Neural progenitor cell (in vitro differentiated cells): ENCODE measurements around the gene TDRD6. TPM values are rescaled to one million over a fixed set of nuclear protein-coding genes. Genes with fewer than 3 reads are reported as not detected.
A peak's percentile ranks its signal among the peaks of the same experiment; 100 is the strongest.

Experiments
- DNase-seq: peaks from one replicate; pipeline ENCODE4 v3.0.0-alpha.2; 2016; ENCODE audit warnings: low spot score
- H2AFZ ChIP-seq: fragments of 200-600 bp; sonication (generic); replicated peaks from 2 replicates; pipeline ENCODE4 v1.6.1; 2016; ENCODE audit warnings: antibody characterized with exemption
- H3F3A ChIP-seq: fragments of 200-600 bp; sonication (generic); 2 replicates; pipeline ENCODE4 v1.6.1; 2016; ENCODE audit warnings: antibody characterized with exemption, low read depth
- H3K27ac ChIP-seq: fragments of 200-600 bp; sonication (generic); 2 replicates; pipeline ENCODE4 v1.5.1; 2016; ENCODE audit warnings: mild to moderate bottlenecking
- H3K27me3 ChIP-seq: fragments of 200-600 bp; sonication (generic); 2 replicates; pipeline ENCODE4 v1.6.1; 2016; ENCODE audit warnings: mild to moderate bottlenecking, moderate library complexity
- H3K36me3 ChIP-seq: fragments of 200-600 bp; sonication (generic); 2 replicates; pipeline ENCODE4 v1.5.1; 2016
- H3K4me1 ChIP-seq: fragments of 200-600 bp; sonication (generic); 2 replicates; pipeline ENCODE4 v1.6.1; 2016; ENCODE audit warnings: mixed run types
- H3K4me2 ChIP-seq: fragments of 200-600 bp; sonication (generic); 2 replicates; pipeline ENCODE4 v1.6.1; 2016
- H3K4me3 ChIP-seq: fragments of 200-600 bp; sonication (generic); 2 replicates; pipeline ENCODE4 v1.5.1; 2016
- H3K79me2 ChIP-seq: fragments of 200-600 bp; sonication (generic); 2 replicates; pipeline ENCODE4 v1.6.1; 2016; ENCODE audit warnings: low read depth
- H3K9ac ChIP-seq: fragments of 200-600 bp; sonication (generic); 2 replicates; pipeline ENCODE4 v1.6.1; 2016
- H3K9me3 ChIP-seq: fragments of 200-600 bp; sonication (generic); 2 replicates; pipeline ENCODE4 v1.5.1; 2016; ENCODE audit warnings: low read depth
- H4K20me1 ChIP-seq: fragments of 200-600 bp; sonication (generic); 2 replicates; pipeline ENCODE4 v1.6.1; 2016; ENCODE audit warnings: low read depth
- H3K27ac Mint-ChIP-seq: 3 replicates; pipeline ENCODE4 v1.8.0; 2021; ENCODE audit warnings: mixed read lengths
- H3K27me3 Mint-ChIP-seq: 2 replicates; pipeline ENCODE4 v1.8.0; 2022; ENCODE audit warnings: low read depth, mild to moderate bottlenecking, inconsistent platforms, moderate library complexity, mixed read lengths; ENCODE audit not compliant: insufficient read depth
- H3K36me3 Mint-ChIP-seq: 3 replicates; pipeline ENCODE4 v1.8.0; 2021; ENCODE audit warnings: mixed read lengths
- H3K4me1 Mint-ChIP-seq: 3 replicates; pipeline ENCODE4 v1.8.0; 2021; ENCODE audit warnings: mixed read lengths
- H3K4me3 Mint-ChIP-seq: 3 replicates; pipeline ENCODE4 v1.8.0; 2021; ENCODE audit warnings: mild to moderate bottlenecking, moderate library complexity, mixed read lengths
- H3K9me3 Mint-ChIP-seq: 3 replicates; pipeline ENCODE4 v1.8.0; 2020; ENCODE audit warnings: mixed read lengths
- CTCF ChIP-seq: fragments of 200-600 bp; sonication (generic); IDR thresholded peaks from 2 replicates; pipeline ENCODE4 v1.5.1; 2017; ENCODE audit warnings: antibody characterized with exemption, mild to moderate bottlenecking
- EZH2 ChIP-seq: fragments of 200-600 bp; sonication (generic); IDR thresholded peaks from 2 replicates; pipeline ENCODE4 v1.6.1; 2017; ENCODE audit warnings: antibody characterized with exemption, mild to moderate bottlenecking, moderate library complexity
- EZH2phosphoT487 ChIP-seq: fragments of 200-600 bp; sonication (generic); IDR thresholded peaks from 2 replicates; pipeline ENCODE4 v1.6.1; 2017; ENCODE audit warnings: antibody characterized with exemption
- total RNA-seq: library from RNA; depleted of rRNA; stranded (reverse); fragments of >200 nt; gene quantifications from 2 replicates; pipeline ENCODE4 v1.2.3, GENCODE V29; 2015; ENCODE audit warnings: low replicate concordance

TDRD6 gene
- total RNA-seq, 1 donor from 2014 or later: 0.09 TPM

DNA sequence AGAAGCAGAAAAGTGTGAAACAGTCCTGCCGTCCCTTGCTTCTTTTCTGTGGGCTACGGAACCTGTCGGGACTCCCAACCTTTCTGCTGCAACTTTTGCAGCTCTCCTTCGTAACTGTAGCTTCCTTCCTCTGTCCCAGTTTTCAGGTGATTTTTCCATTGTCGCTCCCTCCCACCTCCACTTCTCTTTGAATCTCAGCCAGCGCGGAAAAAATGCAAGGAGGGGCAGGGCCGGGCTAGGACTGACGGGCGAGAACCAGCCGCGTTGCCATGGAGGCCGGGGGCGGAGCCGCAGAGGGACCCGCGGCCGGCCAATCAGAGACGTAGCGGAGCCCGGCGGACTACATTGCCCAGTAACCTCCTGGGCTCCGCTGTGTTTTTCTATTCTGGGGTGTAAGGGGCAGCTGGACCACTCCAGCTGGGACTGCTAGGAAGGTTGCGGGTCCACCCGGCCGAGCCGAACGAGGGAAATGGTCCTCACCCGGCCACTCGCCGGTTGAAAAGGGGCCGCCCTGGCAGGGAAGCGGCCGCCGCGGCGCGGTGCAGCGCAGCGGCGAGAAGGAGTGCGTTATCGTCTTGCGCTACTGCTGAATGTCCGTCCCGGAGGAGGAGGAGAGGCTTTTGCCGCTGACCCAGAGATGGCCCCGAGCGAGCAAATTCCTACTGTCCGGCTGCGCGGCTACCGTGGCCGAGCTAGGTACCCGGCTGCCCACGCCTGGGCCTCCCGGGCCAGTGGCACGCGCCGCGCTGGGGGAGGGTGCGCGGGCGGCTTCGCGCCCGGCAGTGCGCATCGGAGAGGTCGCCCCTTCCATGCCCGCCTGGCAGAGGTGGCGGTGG, 34.9 kb upstream of the TDRD6 start, which contains the start of the genes CYP39A1 and SLC25A27:
Gene CYP39A1, minus strand, starts transcription at position 216 of the 836 bp plus-strand sequence. CDS start 236 bp downstream, outside the sequence.
Gene SLC25A27, plus strand, starts transcription at position 373 of the 836 bp plus-strand sequence. Its CDS starts 218 bp downstream, at position 591.
- Histone ChIP-seq H3K9me3 (no peaks in the 10 kb centered on the region), H3K79me2 (peaks cover 14% of the 10 kb centered on the region), H3K27me3 (peaks cover 18% of the 10 kb centered on the region), H3F3A (no peaks in the 10 kb centered on the region), H2AFZ (peak within 1 kb of the TSS; percentile 98), H3K9ac (peak within 1 kb of the TSS; percentile 29), H3K4me1 (peaks cover 22% of the 10 kb centered on the region), H3K4me3 (peak within 1 kb of the TSS; percentile 85), H4K20me1 (peaks cover 11% of the 10 kb centered on the region), H3K4me2 (peak within 1 kb of the TSS; percentile 90), H3K36me3 (no peaks in the 10 kb centered on the region), H3K27ac (no peak within 1 kb of the TSS)
- H3K27ac Mint-ChIP-seq: peak within 1 kb of the TSS; percentile 44
- peak within 1 kb of the TSS; percentile 94 for H3K4me3 Mint-ChIP-seq
- TF ChIP-seq CTCF (no peak), EZH2 (peak; percentile 44), EZH2phosphoT487 (no peak)
- H3K36me3 Mint-ChIP-seq: no peaks in the 10 kb centered on the region
- peak; percentile 97 for DNase-seq
- no peaks in the 10 kb centered on the region for H3K9me3 Mint-ChIP-seq
- H3K4me1 Mint-ChIP-seq: peaks cover 20% of the 10 kb centered on the region
- H3K27me3 Mint-ChIP-seq: no peaks in the 10 kb centered on the region

GRCh38 chr6:46653439-46654195, 34.1 kb upstream of the TDRD6 start:
- Histone ChIP-seq H3K4me2 (peak overlapping the region; percentile 90), H3K36me3 (no peaks in the 10 kb centered on the region), H3F3A (no peaks in the 10 kb centered on the region), H3K9me3 (no peaks in the 10 kb centered on the region), H4K20me1 (peaks cover 11% of the 10 kb centered on the region), H3K27me3 (peaks cover 18% of the 10 kb centered on the region), H3K27ac (no peak overlapping the region), H3K9ac (peak overlapping the region; percentile 13), H3K79me2 (peaks cover 14% of the 10 kb centered on the region), H3K4me1 (peaks cover 22% of the 10 kb centered on the region), H2AFZ (peak overlapping the region; percentile 95), H3K4me3 (peak overlapping the region; percentile 85)
- no peaks in the 10 kb centered on the region for H3K27me3 Mint-ChIP-seq
- H3K4me3 Mint-ChIP-seq: peak overlapping the region; percentile 94
- DNase-seq: no peak
- H3K36me3 Mint-ChIP-seq: no peaks in the 10 kb centered on the region
- TF ChIP-seq EZH2phosphoT487: no peak
- H3K4me1 Mint-ChIP-seq: peaks cover 20% of the 10 kb centered on the region
- no peak overlapping the region for H3K27ac Mint-ChIP-seq
- no peaks in the 10 kb centered on the region for H3K9me3 Mint-ChIP-seq

DNA sequence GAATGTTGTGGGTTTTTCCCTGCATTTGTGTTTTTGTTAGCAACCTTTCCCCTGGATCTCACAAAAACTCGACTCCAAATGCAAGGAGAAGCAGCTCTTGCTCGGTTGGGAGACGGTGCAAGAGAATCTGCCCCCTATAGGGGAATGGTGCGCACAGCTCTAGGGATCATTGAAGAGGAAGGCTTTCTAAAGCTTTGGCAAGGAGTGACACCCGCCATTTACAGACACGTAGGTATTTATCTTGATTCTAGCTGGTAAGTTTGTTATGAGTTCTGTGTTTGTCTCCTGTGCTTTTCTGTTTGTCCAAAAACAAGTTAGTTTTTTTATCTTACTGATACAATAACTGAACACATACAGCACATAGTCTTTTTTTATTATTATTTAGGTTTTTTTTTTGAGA, 31.9 kb upstream of the TDRD6 start:
- no peak overlapping the region for H2AFZ ChIP-seq

More for the DNA sequence above, 31.9 kb upstream of the TDRD6 start:
- Histone ChIP-seq H3K9me3 (no peaks in the 10 kb centered on the region), H3F3A (no peaks in the 10 kb centered on the region), H3K4me3 (no peak overlapping the region), H4K20me1 (peaks cover 11% of the 10 kb centered on the region), H3K79me2 (peaks cover 14% of the 10 kb centered on the region), H3K27me3 (peaks cover 18% of the 10 kb centered on the region), H3K36me3 (no peaks in the 10 kb centered on the region), H3K9ac (no peak overlapping the region), H3K4me2 (no peak overlapping the region), H3K27ac (no peak overlapping the region), H3K4me1 (peaks cover 19% of the 10 kb centered on the region)
- H3K36me3 Mint-ChIP-seq: no peaks in the 10 kb centered on the region
- no peak for TF ChIP-seq EZH2
- no peak for TF ChIP-seq EZH2phosphoT487
- peak; percentile 79 for TF ChIP-seq CTCF
- no peaks in the 10 kb centered on the region for H3K9me3 Mint-ChIP-seq
- H3K27me3 Mint-ChIP-seq: no peaks in the 10 kb centered on the region
- H3K4me3 Mint-ChIP-seq: no peak overlapping the region
- peak; percentile 74 for DNase-seq
- no peak overlapping the region for H3K27ac Mint-ChIP-seq
- peaks cover 13% of the 10 kb centered on the region for H3K4me1 Mint-ChIP-seq
